Measurements from ENCODE around the gene KLHL13. TPM values are rescaled to one million over a fixed set of nuclear protein-coding genes. Genes with fewer than 3 reads are reported as not detected.

Gene KLHL13
- total RNA-seq, 4 donors from 2014 or later: 19.7 to 155 (median 40.2) TPM

DNA sequence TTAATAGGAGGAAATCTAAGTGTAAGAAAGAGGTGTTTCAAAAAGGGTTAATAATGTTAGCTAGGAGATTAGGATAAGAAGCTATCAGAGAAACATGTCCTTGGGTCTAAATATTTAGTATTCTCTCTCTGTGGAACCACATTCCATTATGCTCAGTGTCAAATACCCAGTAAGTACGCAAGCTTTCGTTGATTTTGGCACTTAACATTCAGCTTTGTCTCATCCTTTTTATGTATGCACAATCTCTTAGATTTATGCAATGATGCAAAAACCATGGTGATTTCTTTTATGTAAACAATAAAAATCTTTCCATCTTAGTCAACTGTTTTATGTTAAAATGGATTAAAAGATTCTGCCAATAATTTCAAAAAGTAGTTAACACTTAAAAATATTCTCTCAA, 129.2 kb downstream of the KLHL13 start:
- intact Hi-C loops (cut with DNase I; ENCODE audit: low total_unique reads): no loop called here
- H3K9me3 ChIP-seq: no peaks in the 10 kb centered on the region
- no peak for DNase-seq
- H3K36me3 ChIP-seq: no peaks in the 10 kb centered on the region
- no peak overlapping the region for H3K27ac ChIP-seq
- TF ChIP-seq, protein P1, sequence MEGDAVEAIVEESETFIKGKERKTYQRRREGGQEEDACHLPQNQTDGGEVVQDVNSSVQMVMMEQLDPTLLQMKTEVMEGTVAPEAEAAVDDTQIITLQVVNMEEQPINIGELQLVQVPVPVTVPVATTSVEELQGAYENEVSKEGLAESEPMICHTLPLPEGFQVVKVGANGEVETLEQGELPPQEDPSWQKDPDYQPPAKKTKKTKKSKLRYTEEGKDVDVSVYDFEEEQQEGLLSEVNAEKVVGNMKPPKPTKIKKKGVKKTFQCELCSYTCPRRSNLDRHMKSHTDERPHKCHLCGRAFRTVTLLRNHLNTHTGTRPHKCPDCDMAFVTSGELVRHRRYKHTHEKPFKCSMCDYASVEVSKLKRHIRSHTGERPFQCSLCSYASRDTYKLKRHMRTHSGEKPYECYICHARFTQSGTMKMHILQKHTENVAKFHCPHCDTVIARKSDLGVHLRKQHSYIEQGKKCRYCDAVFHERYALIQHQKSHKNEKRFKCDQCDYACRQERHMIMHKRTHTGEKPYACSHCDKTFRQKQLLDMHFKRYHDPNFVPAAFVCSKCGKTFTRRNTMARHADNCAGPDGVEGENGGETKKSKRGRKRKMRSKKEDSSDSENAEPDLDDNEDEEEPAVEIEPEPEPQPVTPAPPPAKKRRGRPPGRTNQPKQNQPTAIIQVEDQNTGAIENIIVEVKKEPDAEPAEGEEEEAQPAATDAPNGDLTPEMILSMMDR (IDR thresholded peaks at IDR 0.05): no peak
- TF ChIP-seq POLR2A (IDR thresholded peaks at IDR 0.05): no peak
- H3K27me3 ChIP-seq: no peaks in the 10 kb centered on the region
- H3K4me3 ChIP-seq: no peak overlapping the region
- H3K4me1 ChIP-seq: no peaks in the 10 kb centered on the region

DNA sequence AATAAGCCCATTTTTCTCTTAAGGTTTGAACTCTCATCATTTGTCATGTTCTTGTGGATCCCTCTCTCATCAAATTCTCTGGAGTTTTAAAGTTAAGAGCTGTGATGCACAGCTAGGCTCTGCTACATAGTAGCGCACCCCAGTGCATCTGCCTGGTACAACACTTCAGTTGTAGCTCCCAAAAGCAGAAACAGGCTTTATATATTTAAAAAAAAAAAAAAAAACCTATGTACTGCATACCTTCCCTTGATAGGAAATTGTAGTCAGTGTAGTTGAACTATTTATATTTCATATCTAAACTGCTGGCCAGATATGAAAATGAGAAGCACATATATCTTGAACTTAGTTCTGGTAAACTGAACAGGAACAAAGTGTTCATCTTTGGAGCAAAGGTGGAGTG, 131.4 kb downstream of the KLHL13 start:
- Histone ChIP-seq H3K27me3 (no peaks in the 10 kb centered on the region), H3K9me3 (no peaks in the 10 kb centered on the region), H3K4me1 (no peaks in the 10 kb centered on the region), H3K36me3 (no peaks in the 10 kb centered on the region), H3K27ac (no peak overlapping the region), H3K4me3 (no peak overlapping the region)
- intact Hi-C loops (cut with DNase I; ENCODE audit: low total_unique reads): no loop called here
- DNase-seq: no peak
- TF ChIP-seq POLR2A (IDR thresholded peaks at IDR 0.05): no peak
- TF ChIP-seq, protein P1 (IDR thresholded peaks at IDR 0.05): no peak

DNA sequence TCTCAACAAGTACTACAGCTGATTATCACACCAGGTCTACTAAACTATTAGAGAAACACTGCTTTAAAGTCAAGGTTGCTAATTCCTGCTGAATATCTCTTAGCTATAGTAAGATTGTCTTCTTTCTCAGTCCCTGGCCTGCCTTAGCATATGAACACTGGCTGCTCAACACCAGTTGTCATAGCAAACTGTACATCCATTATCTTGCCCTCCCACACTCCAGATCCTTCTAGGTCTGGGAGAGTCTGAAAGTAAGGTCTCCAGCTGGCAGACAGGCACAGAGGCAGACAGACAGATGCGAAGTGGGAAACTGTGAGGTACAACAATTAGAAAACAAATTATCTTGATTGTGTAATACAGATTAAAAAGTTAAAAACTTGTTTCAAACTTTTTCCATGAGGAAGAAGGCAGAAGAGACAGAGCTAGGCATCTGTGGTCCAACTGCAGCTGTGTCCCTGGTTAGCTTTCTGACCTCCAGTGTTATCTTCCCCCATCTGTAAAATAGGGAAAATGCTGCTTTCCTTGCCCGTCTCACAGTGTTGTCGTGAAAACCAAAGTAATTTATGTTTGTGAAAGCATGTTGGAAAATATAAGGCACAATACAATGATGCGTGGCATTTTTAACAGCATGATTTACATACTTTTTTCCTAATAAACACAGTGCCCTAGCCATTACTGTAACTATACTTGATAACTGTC, 133.8 kb downstream of the KLHL13 start:
- TF ChIP-seq POLR2A (IDR thresholded peaks at IDR 0.05): no peak
- TF ChIP-seq, protein P1 (IDR thresholded peaks at IDR 0.05): no peak
- no peak for DNase-seq
- no peaks in the 10 kb centered on the region for H3K36me3 ChIP-seq
- H3K27ac ChIP-seq: no peak overlapping the region
- H3K4me3 ChIP-seq: no peak overlapping the region
- intact Hi-C loops (cut with DNase I; ENCODE audit: low total_unique reads): no loop called here
- H3K27me3 ChIP-seq: no peaks in the 10 kb centered on the region
- no peaks in the 10 kb centered on the region for H3K9me3 ChIP-seq
- H3K4me1 ChIP-seq: no peaks in the 10 kb centered on the region

DNA sequence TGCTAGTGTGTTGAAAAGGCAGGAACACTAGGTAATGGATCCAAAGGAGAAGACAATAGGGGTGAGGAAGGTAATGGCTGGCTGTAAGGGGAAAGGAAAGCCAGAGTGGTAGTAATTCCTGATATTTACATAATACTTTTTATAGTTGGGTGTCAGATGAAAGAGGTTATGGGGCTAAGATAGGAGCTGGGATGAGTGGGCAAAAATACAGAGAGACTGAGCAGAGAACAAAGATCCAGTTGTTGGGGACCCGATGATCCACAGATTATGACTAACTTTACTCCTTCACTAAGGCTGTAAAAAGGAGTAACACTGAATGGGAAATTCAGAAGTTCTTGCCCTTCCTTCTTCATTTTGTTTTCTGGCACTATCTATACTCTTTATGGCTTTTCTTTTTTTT, 138.2 kb downstream of the KLHL13 start:
- H3K4me1 ChIP-seq: no peaks in the 10 kb centered on the region
- no peaks in the 10 kb centered on the region for H3K9me3 ChIP-seq
- H3K27ac ChIP-seq: no peak overlapping the region
- no peak for DNase-seq
- H3K36me3 ChIP-seq: no peaks in the 10 kb centered on the region
- no peak overlapping the region for H3K4me3 ChIP-seq
- intact Hi-C loops (cut with DNase I; ENCODE audit: low total_unique reads): no loop called here
- TF ChIP-seq POLR2A (IDR thresholded peaks at IDR 0.05): no peak
- TF ChIP-seq, protein P1 (IDR thresholded peaks at IDR 0.05): no peak
- no peaks in the 10 kb centered on the region for H3K27me3 ChIP-seq

DNA sequence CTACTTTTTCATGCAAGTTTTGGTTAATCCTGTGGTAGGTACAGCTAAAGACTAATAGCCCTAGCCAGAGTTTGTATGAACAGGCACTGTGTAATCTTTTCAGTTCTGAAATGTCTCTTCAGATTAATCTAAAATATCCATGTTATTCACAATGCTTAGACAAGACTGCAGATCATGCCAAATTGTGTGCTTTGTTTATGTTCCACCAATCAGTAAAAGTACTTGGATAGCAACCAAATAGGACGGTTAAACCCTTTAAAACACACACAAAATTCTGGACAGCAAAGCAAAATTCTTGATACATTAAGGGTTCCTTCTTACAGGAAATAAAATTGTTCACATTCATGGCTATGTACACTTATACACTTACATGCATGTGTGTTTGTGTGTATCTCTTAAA, 139.1 kb downstream of the KLHL13 start:
- intact Hi-C loops (cut with DNase I; ENCODE audit: low total_unique reads): no loop called here
- no peak for DNase-seq
- H3K4me3 ChIP-seq: no peak overlapping the region
- H3K27me3 ChIP-seq: no peaks in the 10 kb centered on the region
- no peaks in the 10 kb centered on the region for H3K36me3 ChIP-seq
- TF ChIP-seq, protein P1 (IDR thresholded peaks at IDR 0.05): no peak
- TF ChIP-seq POLR2A (IDR thresholded peaks at IDR 0.05): no peak
- H3K4me1 ChIP-seq: no peaks in the 10 kb centered on the region
- H3K9me3 ChIP-seq: no peaks in the 10 kb centered on the region
- no peak overlapping the region for H3K27ac ChIP-seq

All from uterus (tissue), 4 donors.